Mesothelial cell of epicardium (in vitro differentiated cells): ENCODE data around the gene INA. TPM values are rescaled to one million over a fixed set of nuclear protein-coding genes. Genes with fewer than 3 reads are reported as not detected.
"Not testable (repeated sequence)": the region's sequence is repeated elsewhere in the genome, so short reads cannot be mapped to it uniquely, and the experiment has no call there.

Experiments used
- DNase-seq, 2 experiments: peaks; one replicate each; pipeline ENCODE4 v3.0.0; 2021; ENCODE audit warnings: low spot score in 2 of 2; ENCODE audit not compliant: unreplicated experiment in 2 of 2
- H3K27ac Mint-ChIP-seq: 2 replicates; pipeline ENCODE4 v1.8.0; 2021; ENCODE audit warnings: mixed read lengths
- H3K27me3 Mint-ChIP-seq: 2 replicates; pipeline ENCODE4 v1.8.0; 2021; ENCODE audit warnings: low read depth, mixed read lengths
- H3K36me3 Mint-ChIP-seq: 2 replicates; pipeline ENCODE4 v1.8.0; 2021; ENCODE audit warnings: mixed read lengths
- H3K4me1 Mint-ChIP-seq: 2 replicates; pipeline ENCODE4 v1.8.0; 2021; ENCODE audit warnings: mixed read lengths
- H3K4me3 Mint-ChIP-seq: 2 replicates; pipeline ENCODE4 v1.8.0; 2021; ENCODE audit warnings: mild to moderate bottlenecking, moderate library complexity, mixed read lengths
- H3K9me3 Mint-ChIP-seq: 2 replicates; pipeline ENCODE4 v1.8.0; 2021; ENCODE audit warnings: mixed read lengths
- CTCF ChIP-seq: fragments of 200-600 bp; sonication (generic); IDR thresholded peaks from one replicate; pipeline ENCODE4 v1.5.0; 2021; ENCODE audit warnings: antibody characterized with exemption; ENCODE audit not compliant: unreplicated experiment
- total RNA-seq: library from RNA; stranded (reverse); gene quantifications from 3 replicates; pipeline ENCODE4 v1.2.1, GENCODE V29; 2021

INA gene
- total RNA-seq, 1 donor from 2014 or later = 1.1 TPM

- Mint-ChIP-seq H3K36me3 (no peaks in the 10 kb centered on the region), H3K27ac (no peak overlapping the region), H3K4me1 (peaks cover 19% of the 10 kb centered on the region), H3K27me3 (no peaks in the 10 kb centered on the region), H3K9me3 (no peaks in the 10 kb centered on the region), H3K4me3 (no peak overlapping the region)
- TF ChIP-seq CTCF = no peak
- no peak for DNase-seq
Observed at GRCh38 chr10:103235775-103236174, 41.2 kb upstream of the INA start.

- Mint-ChIP-seq H3K36me3 (no peaks in the 10 kb centered on the region), H3K27me3 (no peaks in the 10 kb centered on the region), H3K27ac (no peak overlapping the region), H3K4me1 (peaks cover 15% of the 10 kb centered on the region), H3K9me3 (no peaks in the 10 kb centered on the region), H3K4me3 (no peak overlapping the region)
- no peak for DNase-seq
- TF ChIP-seq CTCF = no peak
Observed at GRCh38 chr10:103238506-103239252, 38.3 kb upstream of the INA start.

GRCh38 chr10:103241262-103242011 lies 35.5 kb upstream of the INA start:
- no peak for DNase-seq
- no peak for TF ChIP-seq CTCF

GRCh38 chr10:103244666-103245271 lies 32.2 kb upstream of the INA start:
- H3K9me3 Mint-ChIP-seq = no peaks in the 10 kb centered on the region
- H3K27me3 Mint-ChIP-seq = no peaks in the 10 kb centered on the region
- TF ChIP-seq CTCF = peak; percentile 76
- peak; percentile 33 to 59 for DNase-seq
- no peaks in the 10 kb centered on the region for H3K36me3 Mint-ChIP-seq
- no peak overlapping the region for H3K27ac Mint-ChIP-seq
- H3K4me1 Mint-ChIP-seq = peaks cover 10% of the 10 kb centered on the region
- no peak overlapping the region for H3K4me3 Mint-ChIP-seq

More at GRCh38 chr10:103241262-103242011, 35.5 kb upstream of the INA start:
- peaks cover 15% of the 10 kb centered on the region for H3K4me1 Mint-ChIP-seq
- peak overlapping the region; percentile 85 for H3K27ac Mint-ChIP-seq
- H3K4me3 Mint-ChIP-seq = no peak overlapping the region
- no peaks in the 10 kb centered on the region for H3K9me3 Mint-ChIP-seq
- no peaks in the 10 kb centered on the region for H3K27me3 Mint-ChIP-seq
- no peaks in the 10 kb centered on the region for H3K36me3 Mint-ChIP-seq

- not testable (repeated sequence) for H3K9me3 Mint-ChIP-seq, H3K36me3 Mint-ChIP-seq, H3K27me3 Mint-ChIP-seq, H3K27ac Mint-ChIP-seq, H3K4me1 Mint-ChIP-seq, DNase-seq, H3K4me3 Mint-ChIP-seq
Observed at GRCh38 chr10:103245587-103245986, 31.4 kb upstream of the INA start, which contains the start of gene RPEL1. Gene RPEL1, plus strand, starts transcription at chr10:103245887. Its CDS starts 110 bp downstream, at chr10:103245997.

- H3K4me3 Mint-ChIP-seq = no peak overlapping the region
- peaks cover 3% of the 10 kb centered on the region for H3K9me3 Mint-ChIP-seq
- DNase-seq = no peak
- H3K27ac Mint-ChIP-seq = no peak overlapping the region
- H3K4me1 Mint-ChIP-seq = peaks cover 6% of the 10 kb centered on the region
- no peaks in the 10 kb centered on the region for H3K27me3 Mint-ChIP-seq
- no peak for TF ChIP-seq CTCF
- H3K36me3 Mint-ChIP-seq = peaks cover 2% of the 10 kb centered on the region
Observed at GRCh38 chr10:103246324-103246723, 30.6 kb upstream of the INA start.
